Measurements from ENCODE around the gene RHBDF1.

RHBDF1 gene

GRCh38 chr16:92431-93339 is 20.3 kb upstream of the RHBDF1 start:
- DNase-seq = no peak

- DNase-seq = no peak
These were observed 19.1 kb upstream of the RHBDF1 start for GRCh38 chr16:91484-91883.

- no peak for DNase-seq
These were observed 17.2 kb upstream of the RHBDF1 start for GRCh38 chr16:89391-90302.

- no peak for DNase-seq
These were observed 16.2 kb upstream of the RHBDF1 start for GRCh38 chr16:88613-89012.

- no peak for DNase-seq
These were observed 14.1 kb upstream of the RHBDF1 start for GRCh38 chr16:86483-86952.

- no peak for DNase-seq
These were observed 13.4 kb upstream of the RHBDF1 start for GRCh38 chr16:85865-86264.

- DNase-seq = no peak
These were observed 13.0 kb upstream of the RHBDF1 start for GRCh38 chr16:85407-85782.

GRCh38 chr16:84718-85406 is 12.4 kb upstream of the RHBDF1 start:
- peak; percentile 51 to 73 for DNase-seq

GRCh38 chr16:83781-84615 is 11.6 kb upstream of the RHBDF1 start:
- peak in 1 of 2 experiments; percentile 7 for DNase-seq

GRCh38 chr16:83060-83603 is 10.7 kb upstream of the RHBDF1 start:
- DNase-seq = no peak

- no peak for DNase-seq
These were observed 7.0 kb upstream of the RHBDF1 start for GRCh38 chr16:79151-80054.

- no peak for DNase-seq
These were observed 6.2 kb upstream of the RHBDF1 start for GRCh38 chr16:78444-79150.

GRCh38 chr16:77807-78443 is 5.5 kb upstream of the RHBDF1 start, which contains the start of gene MPG:
TSS of gene MPG (plus strand) at chr16:78225. CDS start at chr16:78310, 85 bp downstream.
- peak; percentile 28 to 54 for DNase-seq

- peak in 1 of 2 experiments; percentile 12 for DNase-seq
These were observed 4.9 kb upstream of the RHBDF1 start for GRCh38 chr16:77273-77806.

GRCh38 chr16:76535-77272 is 4.3 kb upstream of the RHBDF1 start:
- peak; percentile 35 to 41 for DNase-seq

GRCh38 chr16:75580-76501 is 3.4 kb upstream of the RHBDF1 start:
- DNase-seq = peak in 1 of 2 experiments; percentile 16

- DNase-seq = no peak
These were observed 2.4 kb upstream of the RHBDF1 start for GRCh38 chr16:74747-75334.

Data from SW 1271 (cell line).